IPS-18a (cell line): ENCODE results near the gene LDB2.

Experiments used
- H3K27ac ChIP-seq: one replicate; pipeline ENCODE4 v1.5.1; 2013; ENCODE audit warnings: low read length
- H3K27me3 ChIP-seq: one replicate; pipeline ENCODE4 v1.6.1; 2013; ENCODE audit warnings: mild to moderate bottlenecking, low read length; ENCODE audit not compliant: control insufficient read depth, insufficient read depth
- H3K36me3 ChIP-seq: one replicate; pipeline ENCODE4 v1.6.1; 2013; ENCODE audit warnings: low read depth, low read length; ENCODE audit not compliant: control insufficient read depth
- H3K4me1 ChIP-seq: one replicate; pipeline ENCODE4 v1.6.1; 2013; ENCODE audit warnings: low read depth, low read length; ENCODE audit not compliant: control insufficient read depth
- H3K4me3 ChIP-seq: one replicate; pipeline ENCODE4 v1.5.1; 2013; ENCODE audit warnings: low read length
- H3K9ac ChIP-seq: one replicate; pipeline ENCODE4 v1.6.1; 2013; ENCODE audit warnings: mild to moderate bottlenecking, low read length, moderate library complexity
- H3K9me3 ChIP-seq: one replicate; pipeline ENCODE4 v1.6.1; 2013; ENCODE audit warnings: low read depth, low read length; ENCODE audit not compliant: control insufficient read depth

The LDB2 gene

GRCh38 chr4:16881151-16881884, 17.1 kb downstream of the LDB2 start:
- H3K4me1 ChIP-seq, result no peaks in the 10 kb centered on the region
- no peak overlapping the region for H3K4me3 ChIP-seq
- H3K9ac ChIP-seq, result no peak overlapping the region
- H3K27ac ChIP-seq, result no peak overlapping the region
- no peaks in the 10 kb centered on the region for H3K27me3 ChIP-seq
- H3K9me3 ChIP-seq, result no peaks in the 10 kb centered on the region
- H3K36me3 ChIP-seq, result no peaks in the 10 kb centered on the region

- Histone ChIP-seq H3K9ac (no peak overlapping the region), H3K9me3 (no peaks in the 10 kb centered on the region), H3K27me3 (no peaks in the 10 kb centered on the region), H3K4me3 (no peak overlapping the region), H3K4me1 (no peaks in the 10 kb centered on the region), H3K36me3 (no peaks in the 10 kb centered on the region), H3K27ac (no peak overlapping the region)
These were observed 23.0 kb downstream of the LDB2 start for GRCh38 chr4:16875487-16875886.

GRCh38 chr4:16869594-16870245, 28.7 kb downstream of the LDB2 start:
- no peak overlapping the region for H3K4me3 ChIP-seq
- H3K27me3 ChIP-seq, result no peaks in the 10 kb centered on the region
- no peaks in the 10 kb centered on the region for H3K36me3 ChIP-seq
- H3K9me3 ChIP-seq, result no peaks in the 10 kb centered on the region
- H3K27ac ChIP-seq, result no peak overlapping the region
- H3K4me1 ChIP-seq, result peaks cover 16% of the 10 kb centered on the region
- no peak overlapping the region for H3K9ac ChIP-seq

- Histone ChIP-seq H3K9ac (no peak overlapping the region), H3K4me3 (no peak overlapping the region), H3K36me3 (no peaks in the 10 kb centered on the region), H3K4me1 (peaks cover 20% of the 10 kb centered on the region), H3K9me3 (no peaks in the 10 kb centered on the region), H3K27me3 (no peaks in the 10 kb centered on the region), H3K27ac (no peak overlapping the region)
These were observed 29.8 kb downstream of the LDB2 start for GRCh38 chr4:16868674-16869073.

GRCh38 chr4:16867827-16868226, 30.6 kb downstream of the LDB2 start:
- Histone ChIP-seq H3K4me1 (peaks cover 25% of the 10 kb centered on the region), H3K9me3 (no peaks in the 10 kb centered on the region), H3K27ac (no peak overlapping the region), H3K36me3 (no peaks in the 10 kb centered on the region), H3K9ac (no peak overlapping the region), H3K27me3 (no peaks in the 10 kb centered on the region), H3K4me3 (no peak overlapping the region)

GRCh38 chr4:16866974-16867373, 31.5 kb downstream of the LDB2 start:
- Histone ChIP-seq H3K27ac (no peak overlapping the region), H3K27me3 (no peaks in the 10 kb centered on the region), H3K36me3 (no peaks in the 10 kb centered on the region), H3K4me1 (peaks cover 25% of the 10 kb centered on the region), H3K9me3 (no peaks in the 10 kb centered on the region), H3K9ac (no peak overlapping the region), H3K4me3 (no peak overlapping the region)

GRCh38 chr4:16865897-16866283, 32.6 kb downstream of the LDB2 start:
- Histone ChIP-seq H3K4me1 (peaks cover 25% of the 10 kb centered on the region), H3K27ac (no peak overlapping the region), H3K27me3 (no peaks in the 10 kb centered on the region), H3K4me3 (no peak overlapping the region), H3K36me3 (no peaks in the 10 kb centered on the region), H3K9me3 (no peaks in the 10 kb centered on the region), H3K9ac (no peak overlapping the region)

- no peak overlapping the region for H3K4me3 ChIP-seq
- H3K27ac ChIP-seq, result no peak overlapping the region
- H3K27me3 ChIP-seq, result no peaks in the 10 kb centered on the region
- no peak overlapping the region for H3K9ac ChIP-seq
- no peaks in the 10 kb centered on the region for H3K36me3 ChIP-seq
- H3K9me3 ChIP-seq, result no peaks in the 10 kb centered on the region
- peaks cover 25% of the 10 kb centered on the region for H3K4me1 ChIP-seq
These were observed 33.1 kb downstream of the LDB2 start for GRCh38 chr4:16865209-16865896.

- peaks cover 28% of the 10 kb centered on the region for H3K4me1 ChIP-seq
- no peaks in the 10 kb centered on the region for H3K9me3 ChIP-seq
- H3K9ac ChIP-seq, result no peak overlapping the region
- no peaks in the 10 kb centered on the region for H3K36me3 ChIP-seq
- no peaks in the 10 kb centered on the region for H3K27me3 ChIP-seq
- H3K27ac ChIP-seq, result no peak overlapping the region
- no peak overlapping the region for H3K4me3 ChIP-seq
These were observed 34.2 kb downstream of the LDB2 start for GRCh38 chr4:16864199-16864598.

GRCh38 chr4:16862697-16863096, 35.7 kb downstream of the LDB2 start:
- Histone ChIP-seq H3K27me3 (no peaks in the 10 kb centered on the region), H3K9me3 (no peaks in the 10 kb centered on the region), H3K4me1 (peaks cover 27% of the 10 kb centered on the region), H3K36me3 (no peaks in the 10 kb centered on the region), H3K4me3 (no peak overlapping the region), H3K27ac (no peak overlapping the region), H3K9ac (no peak overlapping the region)

- Histone ChIP-seq H3K9me3 (no peaks in the 10 kb centered on the region), H3K9ac (no peak overlapping the region), H3K4me3 (no peak overlapping the region), H3K27ac (no peak overlapping the region), H3K36me3 (no peaks in the 10 kb centered on the region), H3K4me1 (peaks cover 27% of the 10 kb centered on the region), H3K27me3 (no peaks in the 10 kb centered on the region)
These were observed 37.9 kb downstream of the LDB2 start for GRCh38 chr4:16860516-16860915.
